ENCODE results near the gene CCDC50.

DNA sequence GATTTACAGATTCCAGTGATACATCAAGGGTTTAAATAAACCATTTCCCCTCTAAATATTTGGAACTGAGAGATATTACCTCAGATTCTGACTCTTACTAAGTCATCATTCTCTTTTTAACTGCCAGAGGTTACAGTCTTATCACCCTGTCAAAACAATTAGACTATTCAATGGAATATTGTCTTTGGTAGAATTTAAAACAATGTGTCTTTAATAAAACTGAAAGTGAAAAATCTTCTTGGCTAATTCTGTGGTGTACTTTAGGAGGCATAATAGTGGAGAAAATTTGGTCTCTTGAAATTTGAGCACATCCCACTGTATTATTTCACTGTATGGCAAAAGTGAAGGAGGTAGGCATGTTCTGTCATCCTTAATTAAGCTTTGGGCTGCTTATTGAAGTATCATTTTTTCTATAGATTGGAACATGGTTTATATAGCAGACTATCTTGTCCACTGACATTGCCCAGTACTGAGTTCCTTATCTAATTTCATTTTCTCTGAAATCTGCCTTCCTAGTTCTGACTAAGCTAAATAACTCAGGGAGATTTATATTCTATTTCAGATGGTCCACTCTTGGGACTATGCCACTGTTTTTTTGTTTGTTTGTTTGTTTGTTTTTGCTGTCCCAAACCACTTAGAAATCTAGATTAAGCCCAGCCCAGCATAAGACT lies 49.1 kb downstream of the CCDC50 start:
- TF ChIP-seq POLR2A (IDR thresholded peaks at IDR 0.05; ENCODE audit: low read depth, low read length) (no peak), EZH2 (IDR thresholded peaks at IDR 0.05; ENCODE audit: borderline replicate concordance, low read depth, low read length, severe bottlenecking) (no peak), GATA2 (IDR thresholded peaks at IDR 0.05; ENCODE audit: insufficient read depth, insufficient read length, low read depth, low read length) (no peak), POLR2AphosphoS5 (IDR thresholded peaks at IDR 0.05; ENCODE audit: insufficient read depth, low read depth, low read length) (no peak)
- TF ChIP-seq, protein P1, sequence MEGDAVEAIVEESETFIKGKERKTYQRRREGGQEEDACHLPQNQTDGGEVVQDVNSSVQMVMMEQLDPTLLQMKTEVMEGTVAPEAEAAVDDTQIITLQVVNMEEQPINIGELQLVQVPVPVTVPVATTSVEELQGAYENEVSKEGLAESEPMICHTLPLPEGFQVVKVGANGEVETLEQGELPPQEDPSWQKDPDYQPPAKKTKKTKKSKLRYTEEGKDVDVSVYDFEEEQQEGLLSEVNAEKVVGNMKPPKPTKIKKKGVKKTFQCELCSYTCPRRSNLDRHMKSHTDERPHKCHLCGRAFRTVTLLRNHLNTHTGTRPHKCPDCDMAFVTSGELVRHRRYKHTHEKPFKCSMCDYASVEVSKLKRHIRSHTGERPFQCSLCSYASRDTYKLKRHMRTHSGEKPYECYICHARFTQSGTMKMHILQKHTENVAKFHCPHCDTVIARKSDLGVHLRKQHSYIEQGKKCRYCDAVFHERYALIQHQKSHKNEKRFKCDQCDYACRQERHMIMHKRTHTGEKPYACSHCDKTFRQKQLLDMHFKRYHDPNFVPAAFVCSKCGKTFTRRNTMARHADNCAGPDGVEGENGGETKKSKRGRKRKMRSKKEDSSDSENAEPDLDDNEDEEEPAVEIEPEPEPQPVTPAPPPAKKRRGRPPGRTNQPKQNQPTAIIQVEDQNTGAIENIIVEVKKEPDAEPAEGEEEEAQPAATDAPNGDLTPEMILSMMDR (IDR thresholded peaks at IDR 0.05; ENCODE audit: extremely low read depth in 1 of 2, insufficient read depth in 1 of 2, low read depth in 1 of 2, low read length in 2 of 2), result no peak

Measured in endothelial cell of umbilical vein (primary cell).